ENCODE measurements around the gene INVS.

The INVS gene

DNA sequence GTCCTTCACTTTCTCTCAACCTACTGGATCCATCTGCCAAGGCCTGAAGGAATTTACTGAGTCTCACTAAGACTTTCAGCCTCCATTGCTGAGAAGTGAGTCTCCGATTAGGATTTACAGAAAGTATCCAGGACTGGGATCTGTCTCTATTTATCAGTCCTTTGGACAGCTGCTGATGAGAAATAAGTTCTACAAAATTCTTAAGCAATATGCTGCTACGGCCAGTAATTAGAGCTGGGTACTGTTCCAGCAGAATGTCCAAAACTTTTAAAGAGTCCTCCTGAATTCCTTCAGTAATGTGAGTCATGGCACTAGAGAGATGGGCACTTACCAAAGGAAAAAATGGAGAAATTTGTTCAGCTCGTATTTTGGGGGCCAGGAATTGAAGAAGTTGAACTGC lies 247.8 kb downstream of the INVS start:
- no peak for DNase-seq

DNA sequence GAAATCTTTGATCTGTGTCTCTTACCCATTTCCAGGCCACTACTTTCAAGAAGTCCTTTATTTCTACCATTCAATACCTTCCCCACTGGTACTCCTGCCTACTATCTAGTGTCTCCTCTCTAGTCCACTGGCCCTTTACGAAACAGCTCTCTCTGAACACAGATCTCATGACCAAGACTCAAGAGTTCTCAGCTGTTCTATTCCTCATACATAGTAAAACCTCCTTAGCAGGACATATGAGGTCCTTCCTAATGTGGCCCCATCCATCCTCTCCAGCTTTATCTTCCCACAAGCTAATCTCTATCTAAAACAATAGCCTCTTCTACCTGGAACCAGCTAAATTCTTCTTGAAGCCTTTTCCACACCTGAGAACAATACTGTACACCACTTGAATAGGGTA lies 251.1 kb downstream of the INVS start:
- DNase-seq: no peak

Data from C1 segment of cervical spinal cord (tissue), 14 donors.